Smooth muscle cell (in vitro differentiated cells): ENCODE data around the gene NR6A1. TPM values are rescaled to one million over a fixed set of nuclear protein-coding genes. Genes with fewer than 3 reads are reported as not detected.

Experiments
- DNase-seq: peaks from one replicate; lab custom pipeline; 2025; ENCODE audit not compliant: unreplicated experiment; lab: John Stamatoyannopoulos, UW
- H2AFZ ChIP-seq: fragments of 200-600 bp; sonication (generic); 2 replicates; pipeline ENCODE4 v1.6.0; 2016; ENCODE audit warnings: antibody characterized with exemption, low read depth, mild to moderate bottlenecking
- H3F3A ChIP-seq: fragments of 200-600 bp; sonication (generic); 2 replicates; pipeline ENCODE4 v1.6.0; 2017; ENCODE audit warnings: antibody characterized with exemption, low read depth
- H3K27ac ChIP-seq: fragments of 200-600 bp; sonication (generic); 2 replicates; pipeline ENCODE4 v1.5.1; 2016; ENCODE audit warnings: low read depth, mild to moderate bottlenecking
- H3K27me3 ChIP-seq: fragments of 200-600 bp; sonication (generic); 2 replicates; pipeline ENCODE4 v1.6.1; 2016; ENCODE audit warnings: low read depth, mild to moderate bottlenecking
- H3K36me3 ChIP-seq: fragments of 200-600 bp; sonication (generic); 2 replicates; pipeline ENCODE4 v1.5.1; 2016; ENCODE audit warnings: low read depth
- H3K4me1 ChIP-seq: fragments of 200-600 bp; sonication (generic); 2 replicates; pipeline ENCODE4 v1.5.1; 2016; ENCODE audit warnings: low read depth
- H3K4me2 ChIP-seq: fragments of 200-600 bp; sonication (generic); 2 replicates; pipeline ENCODE4 v1.6.0; 2016; ENCODE audit warnings: mild to moderate bottlenecking
- H3K4me3 ChIP-seq: fragments of 200-600 bp; sonication (generic); 2 replicates; pipeline ENCODE4 v1.5.1; 2016; ENCODE audit warnings: mild to moderate bottlenecking
- H3K79me2 ChIP-seq: fragments of 200-600 bp; sonication (generic); 2 replicates; pipeline ENCODE4 v1.6.0; 2016; ENCODE audit warnings: low read depth, mild to moderate bottlenecking
- H3K9ac ChIP-seq: fragments of 200-600 bp; sonication (generic); 2 replicates; pipeline ENCODE4 v1.6.0; 2016; ENCODE audit warnings: low read depth
- H3K9me3 ChIP-seq: fragments of 200-600 bp; sonication (generic); replicated peaks from 2 replicates; pipeline ENCODE4 v1.5.1; 2016; ENCODE audit warnings: low read depth
- H4K20me1 ChIP-seq: fragments of 200-600 bp; sonication (generic); 2 replicates; pipeline ENCODE4 v1.6.0; 2016; ENCODE audit warnings: low read depth
- CTCF ChIP-seq: fragments of 200-600 bp; sonication (generic); IDR thresholded peaks from 2 replicates; pipeline ENCODE4 v1.5.1; 2017; ENCODE audit warnings: borderline replicate concordance, mild to moderate bottlenecking, antibody characterized with exemption; ENCODE audit not compliant: insufficient read depth, poor library complexity, severe bottlenecking
- WGBS: methylation state at CpG from one replicate; pipeline ENCODE4 v1.1.7; 2016; ENCODE audit warnings: low lambda C conversion rate; 5-methylcytosine and 5-hydroxymethylcytosine counted together
- polyA plus RNA-seq: library from polyadenylated mRNA; unstranded; fragments of >200 nt; fragmentation: Nextera tagmentation; extraction: Ambion mirVana; gene quantifications from 2 replicates; pipeline ENCODE4 v1.2.1, GENCODE V29; 2016
- total RNA-seq: library from RNA; depleted of rRNA; stranded (reverse); fragments of >200 nt; gene quantifications from 2 replicates; pipeline ENCODE4 v1.2.3, GENCODE V29; 2014

The NR6A1 gene
- total and polyA plus RNA-seq, 2 experiments from 2014 or later = 0.17 to 0.31 TPM

DNA sequence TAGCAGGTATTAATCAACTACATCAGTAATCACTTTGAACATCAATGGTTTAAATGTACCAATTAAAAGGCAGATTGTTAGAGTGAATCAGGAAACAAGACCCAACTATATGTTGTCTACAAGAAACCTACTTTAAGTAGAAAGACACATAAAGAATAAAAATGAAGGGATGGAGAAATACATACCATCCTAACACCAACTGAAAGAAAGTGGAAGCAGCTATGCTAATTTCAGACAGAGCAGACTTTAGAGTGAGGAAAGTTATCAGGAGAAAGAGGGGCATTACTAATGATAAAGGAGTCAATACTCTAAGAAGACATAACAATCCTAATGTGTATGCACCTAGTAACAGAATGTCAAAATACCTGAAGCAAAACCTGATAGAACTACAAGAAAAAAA is 125.8 kb downstream of the NR6A1 start:
- H3F3A ChIP-seq = no peaks in the 10 kb centered on the region
- H3K27ac ChIP-seq = no peak overlapping the region
- no peak overlapping the region for H3K4me3 ChIP-seq
- H3K79me2 ChIP-seq = no peaks in the 10 kb centered on the region
- no peak for TF ChIP-seq CTCF
- H2AFZ ChIP-seq = no peak overlapping the region
- no peaks in the 10 kb centered on the region for H3K27me3 ChIP-seq
- no peaks in the 10 kb centered on the region for H3K9me3 ChIP-seq
- no peak for DNase-seq
- H3K9ac ChIP-seq = no peak overlapping the region
- H3K4me1 ChIP-seq = no peaks in the 10 kb centered on the region
- H3K4me2 ChIP-seq = no peak overlapping the region
- H4K20me1 ChIP-seq = no peaks in the 10 kb centered on the region
- H3K36me3 ChIP-seq = no peaks in the 10 kb centered on the region

DNA sequence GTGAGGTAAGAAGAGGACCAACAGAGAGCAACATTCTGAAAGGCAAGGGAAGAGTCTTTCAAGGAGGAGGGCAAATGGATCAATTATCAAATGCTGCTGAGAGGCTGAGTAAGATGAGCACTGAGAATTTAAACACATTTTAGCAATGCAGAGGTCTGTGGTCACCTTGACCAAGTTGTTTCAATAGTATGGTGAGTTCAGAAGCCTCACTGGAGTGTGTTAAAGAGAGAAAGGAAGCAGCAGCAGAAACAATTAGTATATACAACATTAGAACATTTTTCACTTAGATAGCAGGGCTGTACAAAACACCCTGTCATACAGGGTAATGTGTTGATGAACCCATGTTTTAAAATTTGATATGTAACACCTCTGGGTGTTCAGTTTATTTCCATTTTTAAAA is 131.5 kb downstream of the NR6A1 start:
- no peak overlapping the region for H3K27ac ChIP-seq
- H3K9me3 ChIP-seq = no peaks in the 10 kb centered on the region
- H3K4me1 ChIP-seq = no peaks in the 10 kb centered on the region
- no peaks in the 10 kb centered on the region for H3K27me3 ChIP-seq
- no peak overlapping the region for H3K9ac ChIP-seq
- no peak overlapping the region for H2AFZ ChIP-seq
- H3K4me2 ChIP-seq = no peak overlapping the region
- H3F3A ChIP-seq = no peaks in the 10 kb centered on the region
- TF ChIP-seq CTCF = no peak
- no peak overlapping the region for H3K4me3 ChIP-seq
- H3K36me3 ChIP-seq = no peaks in the 10 kb centered on the region
- H3K79me2 ChIP-seq = no peaks in the 10 kb centered on the region
- no peak for DNase-seq
- H4K20me1 ChIP-seq = no peaks in the 10 kb centered on the region

DNA sequence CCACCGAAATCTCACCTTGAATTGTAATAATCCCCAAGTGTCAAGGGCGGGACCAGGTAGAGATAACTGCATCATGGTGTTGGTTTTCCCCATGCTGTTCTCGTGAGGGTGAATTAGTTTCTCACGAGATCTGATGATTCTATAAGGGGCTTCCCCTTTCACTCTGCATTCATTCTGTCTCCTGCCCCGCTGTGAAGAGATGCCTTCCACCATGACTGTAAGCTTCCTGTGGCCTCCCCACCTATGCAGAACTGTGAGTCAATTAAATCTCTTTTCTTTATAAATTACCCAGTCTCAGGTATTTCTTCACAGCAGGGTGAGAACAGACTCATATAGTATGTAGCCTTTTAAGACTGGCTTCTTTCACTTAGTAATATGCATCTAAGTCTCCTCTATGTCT is 135.8 kb downstream of the NR6A1 start:
- H3K79me2 ChIP-seq = no peaks in the 10 kb centered on the region
- no peaks in the 10 kb centered on the region for H3K27me3 ChIP-seq
- 94% methylated on average over 5 of the region's 5 CpGs for WGBS
- no peak for DNase-seq
- no peak overlapping the region for H3K4me2 ChIP-seq
- H2AFZ ChIP-seq = no peak overlapping the region
- no peaks in the 10 kb centered on the region for H3K36me3 ChIP-seq
- no peak overlapping the region for H3K27ac ChIP-seq
- H3K4me1 ChIP-seq = no peaks in the 10 kb centered on the region
- no peaks in the 10 kb centered on the region for H3K9me3 ChIP-seq
- no peak overlapping the region for H3K9ac ChIP-seq
- no peaks in the 10 kb centered on the region for H4K20me1 ChIP-seq
- no peaks in the 10 kb centered on the region for H3F3A ChIP-seq
- TF ChIP-seq CTCF = no peak
- no peak overlapping the region for H3K4me3 ChIP-seq

- 33% methylated on average over 5 of the region's 5 CpGs for WGBS
- Histone ChIP-seq H3F3A (no peaks in the 10 kb centered on the region), H3K4me3 (no peak overlapping the region), H3K4me2 (peak overlapping the region; percentile 34), H3K9me3 (no peaks in the 10 kb centered on the region), H4K20me1 (no peaks in the 10 kb centered on the region), H3K4me1 (no peaks in the 10 kb centered on the region), H2AFZ (peak overlapping the region; percentile 20), H3K27ac (peak overlapping the region; percentile 11), H3K36me3 (no peaks in the 10 kb centered on the region), H3K9ac (no peak overlapping the region), H3K27me3 (no peaks in the 10 kb centered on the region), H3K79me2 (no peaks in the 10 kb centered on the region)
- no peak for TF ChIP-seq CTCF
- DNase-seq = no peak
These were observed 139.0 kb downstream of the NR6A1 start for GRCh38 chr9:124632077-124632621.
